Islet precursor cell (in vitro differentiated cells): ENCODE results near the gene CROCC.
"Not testable (repeated sequence)": the region's sequence is repeated elsewhere in the genome, so short reads cannot be mapped to it uniquely, and the experiment has no call there.

Experiments used
- DNase-seq: peaks from one replicate; pipeline ENCODE4 v3.0.0-alpha.2; 2018

Gene CROCC, protein sequence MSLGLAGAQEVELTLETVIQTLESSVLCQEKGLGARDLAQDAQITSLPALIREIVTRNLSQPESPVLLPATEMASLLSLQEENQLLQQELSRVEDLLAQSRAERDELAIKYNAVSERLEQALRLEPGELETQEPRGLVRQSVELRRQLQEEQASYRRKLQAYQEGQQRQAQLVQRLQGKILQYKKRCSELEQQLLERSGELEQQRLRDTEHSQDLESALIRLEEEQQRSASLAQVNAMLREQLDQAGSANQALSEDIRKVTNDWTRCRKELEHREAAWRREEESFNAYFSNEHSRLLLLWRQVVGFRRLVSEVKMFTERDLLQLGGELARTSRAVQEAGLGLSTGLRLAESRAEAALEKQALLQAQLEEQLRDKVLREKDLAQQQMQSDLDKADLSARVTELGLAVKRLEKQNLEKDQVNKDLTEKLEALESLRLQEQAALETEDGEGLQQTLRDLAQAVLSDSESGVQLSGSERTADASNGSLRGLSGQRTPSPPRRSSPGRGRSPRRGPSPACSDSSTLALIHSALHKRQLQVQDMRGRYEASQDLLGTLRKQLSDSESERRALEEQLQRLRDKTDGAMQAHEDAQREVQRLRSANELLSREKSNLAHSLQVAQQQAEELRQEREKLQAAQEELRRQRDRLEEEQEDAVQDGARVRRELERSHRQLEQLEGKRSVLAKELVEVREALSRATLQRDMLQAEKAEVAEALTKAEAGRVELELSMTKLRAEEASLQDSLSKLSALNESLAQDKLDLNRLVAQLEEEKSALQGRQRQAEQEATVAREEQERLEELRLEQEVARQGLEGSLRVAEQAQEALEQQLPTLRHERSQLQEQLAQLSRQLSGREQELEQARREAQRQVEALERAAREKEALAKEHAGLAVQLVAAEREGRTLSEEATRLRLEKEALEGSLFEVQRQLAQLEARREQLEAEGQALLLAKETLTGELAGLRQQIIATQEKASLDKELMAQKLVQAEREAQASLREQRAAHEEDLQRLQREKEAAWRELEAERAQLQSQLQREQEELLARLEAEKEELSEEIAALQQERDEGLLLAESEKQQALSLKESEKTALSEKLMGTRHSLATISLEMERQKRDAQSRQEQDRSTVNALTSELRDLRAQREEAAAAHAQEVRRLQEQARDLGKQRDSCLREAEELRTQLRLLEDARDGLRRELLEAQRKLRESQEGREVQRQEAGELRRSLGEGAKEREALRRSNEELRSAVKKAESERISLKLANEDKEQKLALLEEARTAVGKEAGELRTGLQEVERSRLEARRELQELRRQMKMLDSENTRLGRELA (N-terminal part only)

GRCh38 chr1:16921391-16922185, at the start of gene CROCC:
Gene CROCC (plus strand): TSS chr1:16921931. CDS start chr1:16922019, 88 bp downstream.
- DNase-seq = peak; percentile 91

DNA sequence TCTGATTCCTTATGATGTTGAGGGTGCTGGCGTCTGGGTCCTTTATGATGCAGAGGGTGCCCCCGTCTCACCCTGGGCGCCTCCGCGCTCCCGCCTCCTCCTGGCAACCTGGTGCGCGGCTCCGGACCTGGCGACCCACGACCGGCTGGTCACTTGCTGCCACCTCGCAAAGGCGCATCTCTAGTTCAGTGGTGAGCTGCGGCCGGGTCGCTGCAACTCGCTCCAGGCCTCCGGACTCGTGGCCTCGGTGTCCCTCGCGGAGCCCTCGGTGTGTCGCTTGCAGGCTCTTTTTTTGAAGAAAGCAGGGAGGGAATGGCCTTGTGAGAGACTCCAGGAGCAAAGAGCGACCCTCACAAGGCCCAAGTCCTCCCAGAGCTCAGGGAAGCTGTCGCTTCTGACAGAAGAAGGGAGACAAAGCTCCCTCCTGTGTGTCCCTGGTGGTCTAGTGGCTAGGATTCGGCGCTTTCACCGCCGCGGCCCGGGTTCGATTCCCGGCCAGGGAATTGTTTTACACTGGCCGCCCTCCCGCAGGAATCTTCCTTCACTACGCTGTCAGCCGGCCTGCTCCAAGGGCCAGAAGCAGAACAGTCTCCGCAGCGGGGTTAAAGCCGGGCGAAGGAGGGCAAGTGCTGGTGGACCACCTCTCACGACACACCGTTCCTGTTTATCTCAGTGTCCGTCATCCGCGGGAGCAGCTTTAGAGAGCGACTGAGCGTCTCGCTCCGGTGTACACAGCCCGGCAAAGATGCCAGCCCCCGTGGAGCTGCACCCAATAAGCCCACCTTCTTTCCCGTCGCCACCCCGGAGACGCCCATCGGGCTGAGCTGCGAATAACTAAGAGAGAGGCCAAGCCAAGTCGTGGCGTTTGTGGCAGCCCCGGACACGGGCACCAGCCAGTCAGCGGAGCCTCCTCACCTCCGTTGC, 49.3 kb upstream of the CROCC start:
- peak; percentile 95 for DNase-seq

DNA sequence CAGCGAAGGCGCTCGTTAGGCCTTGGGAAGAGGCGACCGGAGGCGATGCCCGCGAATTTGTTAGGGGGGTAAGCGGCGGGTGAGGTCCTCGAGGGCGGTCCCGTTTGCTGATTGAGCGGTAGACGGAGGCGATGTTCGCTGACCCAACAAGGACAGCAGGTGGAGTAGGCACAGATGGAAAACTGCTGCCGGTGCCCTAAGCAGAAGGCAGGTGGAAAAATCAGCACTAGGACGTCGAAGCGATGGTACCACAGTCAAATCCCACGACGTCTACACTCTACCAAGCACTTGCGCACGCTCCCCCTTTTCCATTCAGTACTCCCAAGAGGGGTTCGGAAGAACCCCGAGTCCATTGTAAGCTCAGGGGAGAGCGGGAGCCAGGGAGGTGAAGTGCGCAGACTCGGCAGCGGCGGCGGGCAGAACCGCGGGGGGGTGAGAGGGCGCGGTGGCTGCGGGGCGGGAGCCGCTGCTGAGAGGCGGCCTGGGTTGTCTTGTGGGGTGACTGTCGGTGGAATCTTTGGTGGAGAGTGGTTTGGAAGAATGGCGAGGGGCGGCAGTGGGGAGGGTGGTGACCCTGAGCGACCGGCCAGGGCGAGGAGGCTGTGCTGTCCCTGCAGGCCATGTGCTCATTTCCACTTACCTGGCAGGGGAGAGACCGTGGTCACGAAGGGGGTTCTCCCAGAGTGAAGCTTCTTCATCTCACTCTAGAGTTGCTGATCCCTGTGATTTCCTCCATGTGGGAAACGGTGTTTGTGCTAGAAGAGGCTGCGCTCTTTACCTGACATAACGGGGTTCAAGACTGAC, 48.5 kb upstream of the CROCC start:
- peak; percentile 69 for DNase-seq

DNA sequence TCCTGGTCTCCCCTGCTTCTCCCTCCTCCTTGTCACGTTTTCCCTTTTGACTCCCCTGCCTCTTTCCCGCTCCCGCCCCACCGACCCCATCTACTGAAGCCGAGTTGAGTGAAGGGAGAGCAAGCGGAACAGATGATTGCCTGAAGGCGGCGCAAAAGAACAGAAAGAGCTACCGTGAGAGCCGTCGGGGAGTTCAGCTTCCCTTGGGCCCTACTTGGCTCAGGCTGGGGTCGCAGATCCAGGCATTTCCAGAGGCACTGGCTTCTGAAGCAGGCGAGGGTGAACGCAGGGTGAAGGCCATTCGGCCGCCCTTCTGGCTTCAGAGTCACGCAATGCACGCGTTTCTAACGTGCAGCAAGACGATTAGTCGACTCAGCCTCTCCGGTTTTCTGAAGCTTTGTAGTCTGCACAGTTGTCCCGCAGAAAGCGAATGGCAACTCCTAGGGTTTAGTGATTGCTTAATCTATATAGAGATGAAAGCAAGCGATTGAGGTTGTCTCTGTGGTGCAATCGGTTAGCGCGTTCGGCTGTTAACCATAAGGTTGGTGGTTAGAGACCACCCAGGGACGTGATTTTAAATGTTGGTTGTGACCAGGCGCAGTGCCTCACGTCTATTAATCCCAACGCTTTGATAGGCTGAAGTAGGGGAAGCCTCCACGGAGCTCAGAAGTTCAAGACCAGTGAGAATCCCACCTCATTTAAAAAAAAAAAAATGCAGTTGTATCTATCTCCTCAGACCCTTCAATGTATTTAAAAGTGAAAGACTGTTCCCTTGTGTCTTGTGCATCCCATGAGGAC, 46.6 kb upstream of the CROCC start:
- not testable (repeated sequence) for DNase-seq

DNA sequence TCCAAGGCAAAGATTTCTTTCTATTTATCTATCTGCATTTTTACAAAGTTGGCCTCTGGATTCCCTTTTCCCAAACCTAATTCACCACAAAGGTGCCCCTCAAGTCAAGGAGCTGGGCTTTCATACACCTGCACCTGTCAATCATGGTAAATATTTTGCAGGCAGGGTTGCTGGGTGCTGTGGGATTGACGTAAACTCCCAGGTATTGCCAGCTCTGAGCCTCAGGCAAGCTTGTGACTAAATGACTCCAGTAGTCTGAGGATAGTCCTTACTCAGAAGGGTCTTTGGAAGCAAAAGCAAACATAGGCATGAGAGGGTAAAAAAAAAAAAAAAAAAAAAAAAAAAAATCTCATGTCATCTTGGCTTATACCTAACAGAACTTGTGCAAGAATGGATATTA, 40.0 kb upstream of the CROCC start:
- DNase-seq = not testable (repeated sequence)

GRCh38 chr1:16882986-16883385, 38.7 kb upstream of the CROCC start:
- DNase-seq = no peak

- DNase-seq = not testable (repeated sequence)
Measured at GRCh38 chr1:16884487-16884886, 37.2 kb upstream of the CROCC start.

- DNase-seq = no peak
Measured at GRCh38 chr1:16886860-16887605, 34.7 kb upstream of the CROCC start.

DNA sequence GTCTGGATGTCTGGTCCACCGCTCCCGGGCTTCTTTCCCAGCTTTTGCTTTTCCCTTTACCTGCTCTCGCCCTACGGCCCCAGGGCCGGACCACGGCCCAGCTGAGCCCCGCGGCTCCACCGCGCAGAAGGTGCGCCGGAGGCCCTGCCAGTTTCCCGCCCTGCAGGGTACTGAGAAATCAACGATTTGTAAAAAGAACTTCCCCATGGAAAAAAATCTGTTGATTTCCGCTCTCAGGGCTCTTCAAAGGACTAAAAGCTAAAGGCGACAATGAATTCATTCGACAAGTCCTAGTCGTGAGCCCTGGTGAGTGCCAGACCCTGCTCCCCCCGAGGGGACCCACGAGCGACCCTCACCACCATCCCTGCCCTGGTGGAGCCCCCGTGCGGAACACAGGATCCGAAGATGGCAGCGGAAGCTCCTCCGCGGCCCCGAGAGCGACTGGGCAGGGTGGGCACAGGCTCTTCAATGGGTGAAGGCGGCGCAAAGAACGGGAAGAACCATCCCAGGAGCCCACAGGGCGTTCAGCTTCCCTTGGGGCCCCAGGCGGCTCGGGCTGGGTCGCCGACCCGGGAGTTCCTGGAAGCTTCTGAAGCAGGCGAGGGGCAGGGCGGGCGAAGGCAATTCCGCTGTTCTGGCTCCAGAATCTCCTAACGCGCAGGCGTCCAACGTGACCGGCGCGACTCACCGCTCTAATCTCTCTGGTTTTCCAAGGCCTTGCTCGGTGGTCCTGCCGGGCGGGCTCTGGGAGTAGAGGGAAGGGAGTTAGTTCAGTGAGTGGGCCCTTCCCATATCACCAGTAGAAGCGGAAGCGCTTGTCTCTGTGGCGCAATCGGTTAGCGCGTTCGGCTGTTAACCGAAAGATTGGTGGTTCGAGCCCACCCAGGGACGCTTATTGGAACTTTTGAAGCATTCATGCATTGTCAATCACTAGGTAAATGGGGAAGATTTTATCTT, 32.6 kb upstream of the CROCC start:
- DNase-seq = peak; percentile 94

DNA sequence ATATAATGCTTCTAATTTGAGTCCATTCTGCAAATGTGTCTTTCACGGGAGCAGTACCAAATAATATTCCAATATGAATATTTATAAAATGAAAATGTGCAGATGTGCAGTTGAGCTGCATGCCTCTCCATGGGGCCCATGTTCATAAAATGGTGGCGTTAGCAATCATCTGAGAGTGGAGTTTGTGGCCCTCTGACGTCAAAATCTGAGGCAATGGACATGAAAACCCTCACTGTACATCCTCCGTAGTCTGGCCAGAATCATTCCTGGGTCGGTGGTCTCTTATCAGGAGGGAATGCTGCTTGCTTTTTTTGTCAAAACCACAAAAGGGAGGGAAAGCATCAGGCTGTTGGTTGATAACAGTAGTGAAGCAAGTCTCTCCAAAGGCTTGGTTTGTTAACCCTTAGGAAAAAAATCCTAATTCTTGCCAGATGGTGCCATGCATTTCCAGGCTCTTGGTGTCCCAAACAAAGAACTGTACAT, 31.2 kb upstream of the CROCC start:
- not testable (repeated sequence) for DNase-seq

DNA sequence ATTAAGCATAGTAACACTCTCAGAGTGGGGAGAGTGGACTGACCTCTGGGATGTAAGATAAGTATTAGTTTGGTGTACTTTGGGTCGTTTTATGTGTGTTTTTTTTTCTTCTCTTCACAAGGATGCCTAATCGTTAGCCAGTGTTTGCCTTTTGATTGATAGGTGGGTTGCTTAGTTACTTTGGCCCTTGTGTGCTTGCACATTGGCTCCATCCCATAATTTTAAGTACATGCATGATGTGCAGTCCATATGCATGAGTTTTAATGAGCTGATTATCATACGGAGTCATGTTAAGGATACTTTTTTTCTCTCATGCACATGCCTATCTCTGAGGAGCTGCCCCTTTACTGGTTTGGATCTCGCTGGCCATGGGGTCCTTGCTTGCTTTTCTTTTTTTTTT, 30.7 kb upstream of the CROCC start:
- not testable (repeated sequence) for DNase-seq

- DNase-seq = not testable (repeated sequence)
Measured at GRCh38 chr1:16892978-16893525, 28.7 kb upstream of the CROCC start.

DNA sequence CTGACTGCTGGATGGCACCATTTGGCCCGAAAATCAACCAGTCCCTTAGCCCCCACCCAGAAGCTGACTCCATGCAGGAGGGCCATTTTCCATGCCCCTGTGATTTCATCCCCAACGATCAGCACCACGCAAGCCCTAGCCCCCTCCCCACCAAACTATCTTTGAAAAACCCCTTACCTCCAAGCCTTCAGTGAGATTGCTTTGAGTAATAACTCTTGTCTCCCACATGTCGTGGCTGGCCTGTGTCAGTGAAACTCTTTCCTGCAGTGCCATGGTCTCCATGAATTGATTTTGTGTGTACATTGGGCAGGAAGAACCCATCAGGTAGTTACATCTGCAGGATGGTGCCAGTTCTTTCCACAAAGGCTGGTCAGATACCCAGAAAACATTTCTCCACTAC, 27.9 kb upstream of the CROCC start:
- DNase-seq = not testable (repeated sequence)

DNA sequence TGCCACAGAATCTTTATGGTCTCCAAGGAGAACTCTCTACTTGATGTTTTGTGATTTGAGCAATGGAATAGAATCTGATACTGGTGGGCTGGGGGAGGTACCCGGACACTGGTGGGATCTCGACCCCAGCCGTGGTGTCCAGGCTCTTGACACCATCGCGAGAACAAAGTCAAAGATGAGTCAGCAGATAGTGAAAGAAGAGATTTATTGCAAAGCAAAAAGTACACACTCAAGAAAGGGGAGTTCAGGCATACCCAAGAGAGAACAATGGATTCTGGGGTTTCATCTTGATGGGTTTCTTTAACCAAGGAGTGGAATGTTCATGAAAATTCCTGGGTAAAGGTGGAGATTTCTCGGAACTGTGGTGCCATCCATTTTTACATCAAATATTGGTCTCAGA, 27.4 kb upstream of the CROCC start:
- DNase-seq = not testable (repeated sequence)

- DNase-seq = not testable (repeated sequence)
Measured at GRCh38 chr1:16895233-16895597, 26.5 kb upstream of the CROCC start.

DNA sequence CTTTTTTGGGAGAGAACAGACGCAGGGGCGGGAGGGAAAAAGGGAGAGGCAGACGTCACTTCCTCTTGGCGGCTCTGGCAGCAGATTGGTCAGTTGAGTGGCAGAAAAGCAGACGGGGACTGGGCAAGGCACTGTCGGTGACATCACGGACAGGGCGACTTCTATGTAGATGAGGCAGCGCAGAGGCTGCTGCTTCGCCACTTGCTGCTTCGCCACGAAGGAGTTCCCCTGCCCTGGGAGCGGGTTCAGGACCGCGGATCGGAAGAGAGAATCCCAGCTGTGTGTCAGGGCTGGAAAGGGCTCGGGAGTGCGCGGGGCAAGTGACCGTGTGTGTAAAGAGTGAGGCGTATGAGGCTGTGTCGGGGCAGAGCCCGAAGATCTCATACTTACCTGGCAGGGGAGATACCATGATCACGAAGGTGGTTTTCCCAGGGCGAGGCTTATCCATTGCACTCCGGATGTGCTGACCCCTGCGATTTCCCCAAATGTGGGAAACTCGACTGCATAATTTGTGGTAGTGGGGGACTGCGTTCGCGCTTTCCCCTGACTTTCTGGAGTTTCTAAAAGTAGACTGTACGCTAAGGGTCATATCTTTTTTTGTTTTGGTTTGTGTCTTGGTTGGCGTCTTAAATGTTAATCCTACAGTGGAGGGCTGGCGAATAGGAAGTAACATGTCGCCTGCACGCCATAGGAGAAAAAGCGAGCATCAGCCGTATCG, 26.0 kb upstream of the CROCC start, which contains the start of gene RNU1-2:
TSS of gene RNU1-2 (plus strand) at position 383 of the 718 bp plus-strand sequence.
- peak; percentile 95 for DNase-seq
